NCI-H2107 treated with DMSO at 0.1 percent for 48 hours (cell line): Measurements from ENCODE around the gene DNAH1.
A peak's percentile ranks its signal among the peaks of the same experiment; 100 is the strongest.

ENCODE experiments used
- DNase-seq: peaks from one replicate; lab custom pipeline; 2025; ENCODE audit not compliant: unreplicated experiment; lab: John Stamatoyannopoulos, UW

Gene DNAH1

GRCh38 chr3:52356126-52356525 lies 40.0 kb downstream of the DNAH1 start:
- DNase-seq, result no peak

GRCh38 chr3:52357151-52358080 lies 41.3 kb downstream of the DNAH1 start:
- no peak for DNase-seq

DNA sequence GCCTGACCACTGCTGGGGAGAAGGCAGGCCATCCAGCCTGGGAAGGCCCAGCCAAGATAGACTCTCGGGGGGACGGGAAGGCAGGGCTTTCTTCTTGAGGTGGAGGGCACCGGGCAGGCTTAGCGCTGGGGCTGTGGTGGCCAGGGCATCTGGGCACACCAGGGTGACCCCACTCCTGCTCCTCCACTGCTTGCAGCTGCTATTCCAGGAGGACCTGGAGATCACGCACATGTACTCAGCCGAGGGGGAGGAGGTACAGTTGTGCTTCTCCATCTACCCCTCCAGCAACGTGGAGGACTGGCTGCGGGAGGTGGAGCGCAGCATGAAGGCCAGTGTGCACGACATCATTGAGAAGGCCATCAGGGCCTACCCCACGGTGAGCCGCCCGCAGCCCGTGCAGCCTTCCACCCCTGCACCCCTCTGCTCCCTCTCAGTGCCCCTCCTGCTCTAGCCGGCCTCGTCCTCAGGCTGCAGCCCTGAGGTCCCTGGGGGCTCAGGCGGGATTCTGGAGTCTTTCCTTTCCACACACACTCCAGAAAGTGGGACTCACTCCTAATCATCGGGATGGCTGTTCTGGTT lies 42.3 kb downstream of the DNAH1 start:
- no peak for DNase-seq

GRCh38 chr3:52359116-52359855 lies 43.2 kb downstream of the DNAH1 start:
- no peak for DNase-seq

GRCh38 chr3:52361011-52361410 lies 44.9 kb downstream of the DNAH1 start:
- no peak for DNase-seq

- no peak for DNase-seq
Observed at GRCh38 chr3:52361454-52361853, 45.3 kb downstream of the DNAH1 start.

- DNase-seq, result no peak
Observed at GRCh38 chr3:52361898-52362297, 45.8 kb downstream of the DNAH1 start.

GRCh38 chr3:52364322-52365035 lies 48.4 kb downstream of the DNAH1 start:
- no peak for DNase-seq

GRCh38 chr3:52366527-52366926 lies 50.4 kb downstream of the DNAH1 start:
- no peak for DNase-seq

- no peak for DNase-seq
Observed at GRCh38 chr3:52367891-52368880, 52.1 kb downstream of the DNAH1 start.

DNA sequence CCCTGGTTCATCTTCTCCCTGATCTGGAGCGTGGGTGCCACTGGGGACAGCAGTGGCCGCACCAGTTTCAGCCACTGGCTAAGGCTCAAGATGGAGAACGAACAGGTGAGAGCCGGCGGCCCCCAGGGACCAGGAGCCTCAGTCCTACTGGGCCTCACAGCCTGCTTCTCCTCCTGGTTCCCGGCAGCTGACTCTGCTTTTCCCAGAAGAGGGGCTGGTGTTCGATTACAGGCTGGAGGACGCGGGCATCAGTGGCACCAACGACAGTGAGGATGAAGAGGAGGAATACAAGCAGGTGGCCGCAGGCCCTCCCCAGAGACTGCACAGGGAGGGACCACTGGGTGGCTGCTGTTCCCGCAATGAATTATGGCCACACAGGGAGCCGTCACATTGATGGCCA lies 54.4 kb downstream of the DNAH1 start:
- DNase-seq, result peak; percentile 67

DNA sequence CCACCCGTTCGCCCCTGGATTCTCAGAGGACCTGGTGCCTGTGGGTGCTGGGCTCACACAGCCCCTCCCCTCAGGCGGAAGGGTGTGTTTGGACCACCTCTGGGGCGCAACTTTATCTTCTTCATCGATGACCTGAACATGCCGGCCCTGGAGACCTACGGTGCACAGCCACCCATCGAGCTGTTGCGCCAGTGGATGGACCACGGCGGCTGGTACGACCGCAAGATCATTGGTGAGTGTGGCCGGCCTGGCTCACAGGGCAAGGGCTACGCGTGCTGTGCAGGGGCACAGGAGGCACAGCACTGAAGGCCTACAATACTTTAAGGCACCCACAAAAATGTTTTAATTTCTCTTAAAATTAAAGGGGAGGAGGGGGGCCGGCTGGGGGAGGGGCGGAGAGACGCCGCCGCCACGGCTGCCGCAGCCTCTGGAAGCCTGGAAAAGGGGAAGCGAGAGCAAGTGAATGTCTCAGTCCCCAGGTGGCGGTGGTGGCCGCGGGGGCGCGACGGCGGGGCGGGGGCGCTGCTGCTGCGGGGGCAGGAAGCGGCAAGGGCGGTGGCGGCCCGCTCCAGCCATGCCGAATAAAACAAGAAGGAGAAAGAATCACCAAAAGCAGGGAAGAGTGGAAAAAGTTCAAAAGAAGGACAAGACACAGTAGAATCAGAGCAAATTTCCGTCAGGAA lies 56.8 kb downstream of the DNAH1 start:
- DNase-seq, result no peak

DNA sequence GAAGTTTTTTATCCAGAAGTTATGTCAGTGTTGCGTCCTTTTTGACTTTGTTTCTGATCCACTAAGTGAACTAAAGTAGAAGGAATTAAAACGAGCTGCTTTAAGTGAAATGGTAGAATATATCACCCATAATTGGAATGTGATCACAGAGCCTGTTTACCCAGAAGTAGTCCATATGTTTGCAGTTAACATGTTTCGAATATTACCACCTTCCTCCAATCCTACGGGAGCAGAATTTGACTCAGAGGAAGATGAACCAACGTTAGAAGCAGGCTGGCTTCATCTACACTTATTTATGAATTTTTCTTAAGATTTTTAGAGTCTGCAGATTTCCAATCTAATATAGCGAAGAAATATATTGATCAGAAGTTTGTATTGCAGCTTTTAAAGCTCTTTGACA lies 57.6 kb downstream of the DNAH1 start:
- DNase-seq, result no peak

GRCh38 chr3:52374173-52374572 lies 58.1 kb downstream of the DNAH1 start:
- no peak for DNase-seq

DNA sequence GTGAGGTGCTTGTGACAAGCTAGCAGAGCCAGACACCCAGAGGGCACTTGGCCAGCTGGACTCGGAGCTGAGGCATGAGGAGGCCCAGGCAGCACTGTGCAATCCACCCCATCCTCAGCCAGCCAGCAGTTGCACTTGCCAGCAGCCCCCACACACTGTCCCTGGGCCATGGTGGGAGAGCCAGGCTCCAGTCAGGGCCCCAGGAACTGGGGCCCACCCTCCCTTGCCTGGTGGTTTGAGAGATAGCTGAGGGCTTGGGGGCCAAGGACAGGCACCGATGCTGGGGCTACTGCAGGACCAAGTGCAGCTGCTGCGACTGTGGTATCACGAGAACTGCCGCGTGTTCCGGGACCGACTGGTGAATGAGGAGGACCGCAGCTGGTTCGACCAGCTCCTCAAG lies 63.5 kb downstream of the DNAH1 start:
- no peak for DNase-seq

GRCh38 chr3:52380023-52380422 lies 63.9 kb downstream of the DNAH1 start:
- no peak for DNase-seq

- no peak for DNase-seq
Observed at GRCh38 chr3:52381623-52382022, 65.5 kb downstream of the DNAH1 start.

- no peak for DNase-seq
Observed at GRCh38 chr3:52383446-52383845, 67.3 kb downstream of the DNAH1 start.

DNA sequence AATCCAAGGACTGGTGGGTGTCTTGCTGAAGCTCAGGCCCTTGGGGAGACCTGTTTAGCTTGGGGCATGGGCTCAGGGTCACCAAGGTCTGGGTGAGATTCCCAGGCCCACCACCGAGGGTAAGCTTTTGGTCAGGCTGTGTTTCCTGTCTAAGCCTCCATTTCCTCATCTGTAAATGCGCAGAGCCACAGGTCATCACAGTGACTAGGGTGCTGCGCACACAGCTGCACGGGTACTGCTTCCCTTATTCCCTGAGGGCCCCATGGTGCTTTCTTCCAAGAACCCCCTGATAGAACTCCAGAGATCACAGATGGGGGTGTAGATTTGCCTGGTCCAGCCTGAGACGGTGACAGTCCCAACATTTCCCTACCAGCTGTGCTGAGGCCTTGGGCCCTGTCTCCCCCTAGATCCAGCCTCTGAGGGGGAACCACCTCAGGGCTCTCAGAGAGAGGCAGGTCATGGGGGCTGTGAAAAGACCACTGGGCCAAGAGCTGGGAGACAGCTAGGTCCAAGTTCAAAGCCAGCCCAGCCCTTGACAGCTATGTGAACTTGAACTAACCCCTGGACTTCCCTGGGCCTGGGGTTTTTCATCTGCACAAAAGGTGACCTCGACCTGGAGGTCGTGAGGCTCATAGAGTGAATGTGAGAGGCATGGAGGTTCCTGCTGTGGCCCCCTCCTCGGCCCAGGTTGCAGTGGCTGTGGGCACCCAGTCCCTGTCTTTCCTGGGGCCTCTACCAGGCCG lies 68.1 kb downstream of the DNAH1 start:
- no peak for DNase-seq
